HG02852 (cell line): ENCODE results near the gene WDR49.

ENCODE experiments used
- ATAC-seq: cut with Tn5 transposase; IDR thresholded peaks from one replicate; pipeline ENCODE4 v1.9.1; 2021; ENCODE audit warnings: mild to moderate bottlenecking, moderate library complexity; ENCODE audit not compliant: unreplicated experiment

The WDR49 gene

DNA sequence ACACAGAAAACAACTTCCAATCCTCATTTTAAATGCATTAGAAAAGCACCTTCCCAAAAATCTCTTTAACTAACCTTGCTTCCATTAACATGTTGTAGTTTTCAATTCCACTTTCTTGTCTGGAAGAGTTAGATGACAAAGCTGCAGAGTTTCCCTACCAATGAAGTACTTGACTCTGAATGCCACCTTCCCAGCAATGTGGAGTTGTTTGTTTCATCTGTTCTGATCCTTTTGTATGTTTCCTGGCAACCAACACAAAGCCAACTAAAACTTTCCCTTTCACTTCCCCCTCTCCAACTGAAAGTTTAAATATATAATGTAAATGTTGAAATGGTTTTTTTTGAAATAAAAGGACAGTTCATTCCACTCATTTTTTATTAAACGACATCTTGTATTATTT, at the start of gene WDR49:
TSS of gene WDR49 (minus strand) at position 183 of the 400 bp plus-strand sequence. CDS start 517 bp downstream, outside the sequence.
- ATAC-seq: no peak

DNA sequence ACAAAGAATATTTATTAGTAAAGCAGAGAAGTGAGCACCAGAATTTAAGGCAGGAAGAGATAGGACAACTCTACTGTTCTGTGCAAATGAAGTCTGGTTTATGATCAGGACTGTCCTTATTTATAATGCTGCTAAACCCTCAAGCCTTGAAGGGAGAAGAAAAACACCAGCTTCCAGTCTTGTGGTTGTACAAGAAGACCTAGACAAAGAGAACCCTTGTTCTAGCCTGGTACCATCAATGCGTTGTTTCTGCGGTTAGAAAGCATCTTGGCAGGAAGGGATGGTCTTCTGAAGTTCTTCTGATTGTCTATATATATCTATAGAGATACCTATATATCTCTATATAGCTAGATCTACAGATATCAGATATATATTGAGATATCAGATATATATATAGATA, 47.2 kb upstream of the WDR49 start:
- ATAC-seq: no peak

DNA sequence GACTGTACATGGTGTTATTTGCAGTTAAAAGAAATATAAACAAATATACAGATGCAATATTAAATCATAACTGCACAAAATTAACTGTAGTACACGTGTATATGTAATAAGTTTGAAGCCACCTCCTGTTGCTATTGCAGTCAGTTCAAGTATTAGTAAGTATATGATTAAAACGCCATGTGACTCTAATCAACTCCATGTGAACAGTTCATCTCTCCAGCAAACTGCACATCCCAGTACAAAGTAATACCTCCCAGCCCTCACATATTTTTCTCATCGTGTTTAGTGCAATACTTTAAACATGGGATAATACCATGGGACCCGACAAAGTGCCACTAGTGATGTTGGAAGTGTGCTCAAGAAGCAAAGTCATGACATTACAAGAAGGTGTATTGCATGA, 46.3 kb upstream of the WDR49 start:
- no peak for ATAC-seq

DNA sequence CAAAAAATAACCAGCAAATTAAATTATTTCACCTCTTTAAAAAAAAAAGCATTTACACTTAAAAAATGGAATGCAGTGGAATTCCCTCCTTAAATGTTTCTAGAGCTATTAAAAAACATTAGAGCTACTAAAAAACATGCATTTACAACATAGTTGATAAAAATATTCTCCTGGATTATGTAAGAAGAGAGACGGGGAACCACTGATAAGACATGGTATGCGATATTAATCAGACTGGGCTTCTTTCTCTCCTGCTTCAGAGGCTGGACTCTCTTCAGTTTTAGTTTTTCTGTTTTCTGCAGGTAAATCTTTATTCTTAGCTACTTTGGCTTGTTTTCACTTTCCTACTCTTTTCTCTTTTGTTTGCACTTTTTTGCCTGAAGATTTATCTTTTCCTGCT, 40.4 kb upstream of the WDR49 start:
- no peak for ATAC-seq

DNA sequence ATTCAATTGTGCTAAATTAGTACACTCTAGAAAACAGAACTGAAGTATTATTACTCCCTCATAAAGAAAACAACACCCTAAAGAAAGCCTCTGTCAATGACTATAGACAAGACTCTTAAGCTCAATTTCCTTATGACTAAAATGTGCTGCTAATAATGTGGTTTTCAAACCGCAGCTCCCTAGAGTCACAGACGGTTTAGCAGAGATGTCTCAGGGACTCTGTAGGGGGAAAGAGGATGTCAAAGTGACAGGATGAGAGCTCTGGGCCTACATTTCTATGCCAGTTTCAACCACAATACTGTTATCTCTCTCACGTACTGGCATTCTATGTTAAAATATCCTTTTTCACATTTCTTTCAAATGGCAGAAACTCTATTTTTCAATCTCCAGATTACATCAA, 37.6 kb upstream of the WDR49 start:
- ATAC-seq: peak; percentile 100

DNA sequence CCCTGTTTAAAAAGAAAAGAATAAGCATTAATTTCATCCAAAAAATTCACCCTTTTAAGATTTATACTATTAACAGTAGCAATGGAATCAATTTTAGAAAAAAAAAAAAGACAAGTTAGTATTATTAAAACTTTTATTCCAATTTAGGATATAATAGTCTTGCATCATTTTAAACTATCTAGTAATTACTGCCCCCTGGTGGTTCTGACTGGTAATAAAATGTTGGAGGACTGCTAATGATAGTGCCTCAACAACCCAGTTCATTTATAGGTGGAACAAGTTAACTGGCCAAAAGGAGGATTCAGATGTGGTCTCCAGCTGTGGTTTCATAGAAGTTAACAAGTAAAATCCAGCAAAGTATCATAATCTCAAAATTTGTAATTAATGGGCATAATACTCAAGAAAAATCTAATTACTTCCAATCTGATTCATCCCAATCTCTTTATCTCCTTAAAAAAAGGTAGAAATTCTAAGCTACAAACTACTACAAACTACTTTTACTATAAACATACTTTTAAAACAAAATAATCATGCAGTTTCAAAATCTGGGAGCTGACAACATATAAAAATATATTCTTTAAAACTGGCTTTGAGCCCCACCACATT, 30.7 kb upstream of the WDR49 start:
- peak; percentile 92 for ATAC-seq

DNA sequence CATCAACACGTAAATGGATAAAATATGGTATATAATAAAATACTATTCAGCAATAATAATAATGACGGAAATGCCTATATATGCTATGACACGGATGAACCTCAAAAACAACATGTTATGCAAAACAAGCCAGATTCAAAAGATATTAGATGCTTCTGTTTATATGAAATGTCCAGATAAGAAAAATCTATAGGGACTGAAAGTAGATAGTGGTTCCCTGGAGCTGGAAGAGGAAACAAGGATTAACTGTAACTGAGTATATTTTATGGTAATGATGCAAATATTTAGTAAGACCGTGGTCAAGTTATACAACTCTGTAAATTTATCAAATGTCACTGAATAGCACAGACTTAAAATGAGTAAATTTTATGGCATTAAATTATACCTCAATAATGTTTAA, 25.8 kb upstream of the WDR49 start:
- no peak for ATAC-seq

DNA sequence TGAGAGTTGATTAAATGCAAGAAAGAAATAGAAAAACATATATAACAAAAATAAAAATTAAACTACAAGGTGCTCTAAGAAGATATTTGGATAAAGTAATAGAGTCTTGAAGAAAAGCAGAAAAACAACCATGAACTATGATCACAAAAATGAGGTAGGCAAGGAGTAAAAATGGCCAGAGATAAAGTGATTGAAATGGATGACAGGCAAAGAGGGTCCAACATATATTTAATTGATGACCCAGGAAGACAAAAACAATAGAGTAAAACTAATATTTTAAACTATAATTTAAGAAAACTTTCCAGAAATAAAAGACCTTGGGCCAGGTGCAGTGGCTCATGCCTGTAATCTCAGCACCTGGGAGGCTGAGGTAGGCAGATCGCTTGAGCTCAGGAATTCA, 22.1 kb upstream of the WDR49 start:
- ATAC-seq: no peak

DNA sequence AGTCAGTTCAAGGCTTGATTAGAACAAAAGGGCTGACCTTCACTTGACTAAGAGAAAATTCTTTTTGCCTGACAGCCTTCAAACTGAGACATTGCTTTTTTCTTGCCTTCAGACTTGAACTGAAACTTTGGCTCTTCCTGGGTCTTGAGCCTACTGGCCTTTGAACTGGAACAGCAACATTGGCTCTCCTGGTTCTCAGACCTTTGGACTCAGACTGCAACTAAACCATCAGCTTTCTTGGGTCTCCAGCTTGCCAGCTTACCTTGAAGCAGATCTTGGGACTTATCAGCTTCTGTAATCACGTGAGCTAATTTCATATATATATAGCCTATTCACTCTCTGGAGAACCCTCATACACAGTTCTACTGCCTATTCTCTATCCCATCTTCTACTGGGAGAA, 19.5 kb upstream of the WDR49 start:
- ATAC-seq: no peak

DNA sequence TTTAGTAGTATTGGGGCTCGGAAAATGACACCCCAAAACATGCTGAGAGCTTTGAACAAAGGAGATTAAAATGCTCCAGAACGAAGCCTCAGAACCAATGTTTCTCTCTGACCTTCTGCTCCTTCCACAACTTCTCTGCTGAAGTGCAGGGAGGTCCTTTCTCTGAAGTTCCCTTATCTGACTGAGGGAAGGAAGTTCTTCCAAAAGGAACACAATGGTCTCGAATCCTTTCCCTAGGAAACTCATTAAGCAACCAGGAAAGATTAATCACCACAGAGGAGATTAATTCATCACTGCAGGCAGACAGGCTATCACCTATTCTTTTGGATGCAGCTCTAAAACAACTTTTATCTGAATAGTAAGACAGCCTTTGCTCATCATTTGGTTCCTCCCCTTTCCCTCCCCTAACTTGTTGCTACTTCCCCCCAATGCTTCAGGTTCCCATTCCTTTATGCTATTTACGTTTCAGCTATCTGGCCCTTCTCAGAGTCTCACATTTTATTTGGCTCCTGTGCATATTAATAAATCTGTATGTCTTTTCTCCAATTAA, 18.2 kb upstream of the WDR49 start:
- ATAC-seq: no peak

DNA sequence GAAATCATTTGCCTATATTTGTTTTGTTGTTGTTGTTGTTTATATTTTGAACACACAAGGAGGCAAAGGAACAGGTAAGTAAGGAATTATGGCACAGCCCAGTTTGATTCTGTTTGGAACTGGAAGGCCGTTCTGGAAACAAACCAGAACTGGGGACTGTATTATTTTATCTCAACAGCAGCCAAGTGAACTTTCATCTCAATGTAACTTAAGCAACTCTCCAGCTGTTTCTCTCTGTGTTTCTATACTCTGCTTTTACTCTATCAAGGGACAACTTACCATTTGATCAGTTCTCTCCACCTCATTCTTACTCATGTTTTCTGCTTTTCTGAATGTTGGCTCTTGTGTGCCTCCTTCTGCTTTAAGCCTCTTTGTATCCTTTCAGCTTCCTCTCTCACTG, 16.0 kb upstream of the WDR49 start:
- no peak for ATAC-seq

DNA sequence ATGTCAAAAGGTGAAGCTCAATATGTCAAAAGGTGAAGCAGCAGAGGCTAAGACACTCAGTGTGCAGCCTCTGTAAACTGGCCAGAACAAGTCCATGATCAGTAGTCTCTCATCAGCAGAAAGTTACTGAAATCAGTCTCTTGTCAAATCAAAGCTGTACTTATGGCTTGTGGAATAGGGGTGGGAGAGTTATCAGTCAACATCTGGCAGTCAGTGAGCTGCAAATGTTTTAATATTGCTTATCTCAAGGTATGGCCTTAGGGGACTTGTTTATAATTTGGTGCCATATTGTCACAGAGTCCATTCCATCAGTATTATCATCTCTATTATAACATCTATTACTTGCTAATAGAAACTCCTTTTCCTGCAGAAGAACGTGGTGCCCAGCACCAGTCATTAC, 14.9 kb upstream of the WDR49 start:
- ATAC-seq: no peak

DNA sequence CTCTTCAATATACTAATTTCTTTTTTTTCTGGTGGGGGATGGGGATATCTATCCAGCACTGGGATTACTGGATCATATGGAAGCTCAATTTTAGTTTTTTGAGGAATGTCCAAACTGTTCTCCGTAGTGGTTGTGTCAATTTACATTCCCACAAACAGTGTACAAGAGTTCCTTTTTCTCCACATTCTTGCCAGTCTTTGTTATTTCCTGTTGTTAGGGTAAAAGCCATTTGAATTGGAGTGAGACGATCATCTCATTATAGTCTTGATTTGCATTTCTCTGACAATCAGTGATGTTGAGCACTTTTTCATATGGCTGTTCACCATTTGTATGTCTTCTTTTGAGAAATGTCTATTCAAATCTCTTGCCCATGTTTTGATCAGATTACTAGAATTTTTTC, 12.8 kb upstream of the WDR49 start:
- ATAC-seq: no peak

DNA sequence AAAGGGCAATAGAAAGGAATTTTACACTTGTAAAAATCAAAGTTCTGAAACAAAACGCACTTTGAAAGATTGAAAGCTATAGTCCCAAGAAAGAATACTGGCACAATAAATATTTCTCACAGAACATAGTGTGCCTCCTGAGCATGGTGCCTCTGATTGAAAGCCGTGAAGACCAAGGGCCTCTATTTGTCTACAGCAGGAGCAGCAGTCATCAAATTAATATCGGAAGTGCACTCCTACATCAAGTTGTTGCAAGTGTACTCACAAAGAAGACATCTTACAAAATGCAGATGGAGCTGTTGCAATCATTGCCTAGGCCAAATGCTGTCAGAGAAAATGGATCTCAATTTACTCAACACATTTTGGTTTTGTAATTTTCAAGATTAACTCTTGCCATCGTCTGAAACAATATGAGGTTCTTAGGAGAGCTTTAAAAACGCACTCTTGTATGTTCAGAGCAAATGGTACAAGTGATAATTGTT, 9.2 kb upstream of the WDR49 start:
- no peak for ATAC-seq

DNA sequence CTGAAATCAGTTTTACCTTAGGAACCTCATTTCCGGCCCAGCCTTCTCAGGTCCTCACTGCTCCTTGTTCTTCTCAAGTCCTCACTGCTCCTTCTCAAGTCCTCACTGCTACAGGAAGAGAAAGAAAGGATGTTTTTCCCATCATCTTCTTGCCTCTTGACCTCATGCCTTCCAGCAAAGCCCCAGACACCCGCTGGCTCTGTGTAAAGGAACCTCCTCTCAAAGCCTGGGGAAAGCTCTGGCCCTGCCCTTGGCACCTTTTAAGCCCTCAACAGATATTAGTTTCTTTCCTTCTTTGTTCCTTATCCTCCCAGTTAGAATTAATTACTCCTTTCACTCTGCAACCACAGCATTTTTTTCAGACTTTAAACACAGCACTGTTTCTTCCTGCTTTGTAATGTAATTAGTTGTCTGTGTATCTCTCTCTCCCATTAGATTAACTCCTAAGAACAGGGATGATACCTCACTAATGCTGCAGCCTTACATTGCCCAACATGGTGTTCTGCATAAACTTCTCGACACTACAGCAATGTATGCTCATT, 4.0 kb upstream of the WDR49 start:
- no peak for ATAC-seq

DNA sequence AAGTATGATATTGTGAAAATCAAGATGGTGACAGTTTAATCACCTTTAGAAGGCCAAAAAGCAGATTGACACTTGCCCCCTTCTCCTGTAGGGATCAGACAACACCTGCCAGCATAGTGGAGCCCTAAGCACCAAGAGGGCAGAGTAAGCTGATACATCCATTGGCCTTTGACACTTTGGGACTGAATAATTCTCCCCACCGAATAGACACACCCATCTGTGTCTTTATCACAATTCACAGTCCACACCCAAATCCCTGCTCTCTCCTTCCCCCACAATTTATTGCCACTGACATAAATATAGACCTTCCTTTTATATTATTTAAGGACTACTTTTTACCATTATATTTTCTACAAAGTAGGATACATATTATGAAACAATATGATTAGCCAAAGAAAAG, 3.1 kb upstream of the WDR49 start:
- ATAC-seq: no peak

DNA sequence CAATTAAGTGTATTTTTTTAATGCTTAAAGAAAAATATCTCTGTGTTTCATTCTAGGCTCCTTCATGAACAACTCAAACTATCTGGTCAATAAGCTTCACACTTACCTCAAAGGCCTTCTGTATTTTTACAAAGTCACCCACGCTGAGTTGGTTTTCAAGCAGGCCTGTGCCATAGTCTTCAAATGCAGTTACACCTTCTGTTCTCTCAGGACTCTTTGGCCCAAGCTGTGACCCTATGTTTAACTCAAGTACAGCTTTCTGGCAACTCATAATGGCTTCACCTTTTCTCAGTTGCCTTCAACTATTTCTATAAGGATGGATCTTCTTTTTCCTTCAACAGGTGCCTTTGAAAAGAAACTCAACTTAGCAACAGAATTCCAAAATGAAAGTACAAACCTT, 587 bp downstream of the WDR49 start:
- no peak for ATAC-seq

DNA sequence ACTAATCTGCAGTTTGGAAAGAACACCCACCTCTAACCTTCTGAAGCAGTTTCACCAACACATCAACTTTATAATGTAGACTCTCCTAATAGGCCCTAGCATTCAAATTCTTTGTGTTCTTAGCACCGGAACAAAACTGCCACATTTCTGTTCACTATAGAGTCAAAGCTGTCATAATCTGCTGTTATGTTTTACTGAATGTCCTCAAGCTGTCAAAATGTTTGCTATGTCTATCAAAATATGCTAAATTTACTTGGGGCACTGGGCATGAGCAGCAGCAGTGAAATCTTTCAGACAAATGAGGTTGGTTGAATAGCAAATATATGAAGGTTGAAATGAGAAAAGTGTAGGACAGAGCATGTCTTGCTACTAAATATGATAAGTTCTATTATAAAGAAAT, 1.9 kb downstream of the WDR49 start:
- no peak for ATAC-seq

DNA sequence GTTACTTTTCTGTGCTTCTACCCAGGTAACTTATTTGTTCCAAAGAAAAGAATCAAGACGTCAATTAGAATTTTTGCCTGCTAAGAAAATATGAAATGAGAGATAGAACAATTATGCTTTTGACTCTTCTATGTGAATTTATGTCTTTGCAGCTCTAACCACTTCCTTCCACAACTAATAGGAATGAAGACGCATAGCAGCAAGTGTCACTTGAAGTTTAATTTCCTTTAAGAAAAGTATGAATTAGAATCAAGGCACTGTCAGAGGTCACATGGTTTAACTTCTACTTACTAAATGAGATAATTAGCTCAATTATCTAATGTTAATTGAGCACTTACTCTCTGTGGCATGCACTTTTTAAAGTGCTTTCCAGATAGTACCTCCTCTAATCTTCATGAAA, 3.3 kb downstream of the WDR49 start:
- ATAC-seq: no peak

DNA sequence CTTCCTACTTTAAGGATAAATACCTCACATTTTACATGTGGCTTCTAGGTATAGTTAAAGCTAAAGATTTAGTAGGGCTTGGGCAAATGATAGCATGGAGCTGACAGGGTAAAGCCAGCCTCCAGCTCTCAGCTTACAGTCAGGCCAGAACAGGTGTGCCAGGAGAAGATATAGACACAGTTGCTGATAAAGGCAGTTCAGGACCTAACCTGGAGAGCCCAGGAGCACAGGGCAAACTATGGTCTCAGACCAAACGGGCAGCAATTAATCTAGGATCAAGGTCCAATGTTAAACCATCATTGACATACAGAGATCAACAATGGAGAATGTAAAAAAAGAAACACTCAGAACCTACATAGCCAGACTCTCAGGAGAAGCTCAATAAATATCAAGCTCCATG, 4.0 kb downstream of the WDR49 start:
- ATAC-seq: no peak

DNA sequence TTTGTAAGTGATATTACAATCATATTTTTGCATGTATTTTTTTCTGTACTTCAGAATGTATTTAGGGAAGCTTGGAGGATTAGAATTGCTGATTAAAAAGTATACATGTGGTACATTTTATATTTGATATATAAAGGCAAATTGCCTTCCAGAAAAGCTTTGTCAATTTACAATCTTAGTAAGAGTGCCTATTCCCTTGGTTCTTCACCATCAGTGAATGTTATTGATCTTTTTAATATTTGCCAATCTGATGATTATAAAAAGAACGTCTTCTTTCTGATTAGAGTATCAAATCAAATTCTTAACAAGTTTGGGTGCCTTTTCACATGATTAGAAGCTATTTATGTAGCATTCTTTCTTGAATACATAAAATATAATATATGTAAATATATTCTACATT, 9.1 kb downstream of the WDR49 start:
- ATAC-seq: no peak

DNA sequence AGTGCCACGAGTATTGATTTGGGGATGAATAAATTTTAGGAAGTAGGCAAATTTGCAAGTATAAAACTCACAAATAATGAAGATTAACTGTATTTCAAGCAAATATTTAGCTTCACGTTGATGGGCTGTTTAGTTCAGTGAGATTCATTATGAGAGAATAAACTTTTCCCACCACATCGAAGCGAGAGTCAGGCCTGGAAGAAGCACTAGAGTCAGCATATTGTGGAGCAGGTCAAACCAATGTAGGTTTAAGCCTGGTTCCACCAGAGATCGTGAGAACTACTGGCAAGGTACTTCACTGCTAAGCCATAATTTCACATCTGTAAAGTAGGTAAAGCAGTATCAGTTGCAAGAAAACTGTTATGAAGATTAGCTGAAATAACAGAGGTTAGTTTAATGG, 22.3 kb downstream of the WDR49 start:
- ATAC-seq: no peak

DNA sequence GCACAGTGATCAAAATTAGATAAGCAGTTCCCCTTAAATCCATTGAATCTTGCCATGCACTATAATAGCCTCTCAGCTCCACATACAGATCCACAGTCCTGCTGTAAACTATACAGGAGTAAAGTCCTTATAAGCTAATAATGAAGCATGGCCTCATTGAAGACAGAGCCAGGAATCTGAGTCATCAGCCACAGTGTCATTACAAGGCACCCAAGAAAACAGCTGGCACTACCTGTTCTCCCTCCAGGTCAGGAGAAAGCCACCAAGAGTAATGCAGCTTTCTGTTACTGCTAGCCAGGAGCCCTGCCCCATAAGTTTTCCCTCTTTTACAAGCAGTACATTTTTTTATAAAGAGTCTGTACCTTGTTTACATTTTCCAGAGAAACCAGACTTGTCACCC, 27.3 kb downstream of the WDR49 start:
- no peak for ATAC-seq
